Measurements from ENCODE around the gene ATXN7.

DNA sequence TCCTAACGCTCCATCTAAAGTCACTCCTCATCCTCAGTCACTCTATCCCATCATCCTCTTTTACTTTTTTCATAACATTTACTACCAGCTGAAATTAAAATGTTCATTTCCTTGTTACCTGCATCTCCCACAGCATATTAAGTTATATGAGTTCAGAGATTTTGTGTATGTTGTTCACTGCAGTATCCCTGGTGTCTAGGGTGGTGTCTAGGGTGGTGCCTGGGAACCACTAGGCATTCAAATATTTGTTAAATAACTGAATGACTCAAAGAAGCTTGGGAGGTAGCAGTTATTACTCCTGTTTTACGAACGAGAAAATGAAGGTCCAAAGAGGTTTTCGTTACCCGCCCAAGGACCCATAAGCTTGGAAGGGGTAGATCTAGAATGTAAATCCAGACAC is 46.4 kb upstream of the ATXN7 start:
- TF ChIP-seq TAF1 (IDR thresholded peaks at IDR 0.05; ENCODE audit: low read depth): no peak
- no peak for TF ChIP-seq SMC3 (conservative IDR thresholded peaks at IDR 0.05; ENCODE audit: poor library complexity)
- no peak for TF ChIP-seq CTCF (IDR thresholded peaks at IDR 0.05; ENCODE audit: poor library complexity, severe bottlenecking)
- no peak for TF ChIP-seq POLR2AphosphoS5 (IDR thresholded peaks at IDR 0.05)
- no peak for TF ChIP-seq EP300 (conservative IDR thresholded peaks at IDR 0.05; ENCODE audit: poor library complexity, severe bottlenecking)
- TF ChIP-seq MXI1 (conservative IDR thresholded peaks at IDR 0.05; ENCODE audit: poor library complexity, severe bottlenecking): no peak
- TF ChIP-seq EZH2 (IDR thresholded peaks at IDR 0.05; ENCODE audit: borderline replicate concordance, insufficient read depth, low read length, poor library complexity, severe bottlenecking): no peak
